HAP-1 (cell line): ENCODE measurements around the gene GDPGP1.
"Not testable (repeated sequence)": the region's sequence is repeated elsewhere in the genome, so short reads cannot be mapped to it uniquely, and the experiment has no call there.

ENCODE experiments used
- DNase-seq, 2 experiments: peaks; one replicate each; pipeline ENCODE4 v3.0.0-alpha.2; 2016 to 2020; ENCODE audit warnings: low spot score in 2 of 2
- H3K27me3 ChIP-seq: fragments of 250-450 bp; sonication (Bioruptor Pico); 2 replicates; pipeline ENCODE4 v1.5.1; 2020; ENCODE audit warnings: low read depth, mild to moderate bottlenecking, moderate library complexity
- H3K36me3 ChIP-seq: fragments of 250-450 bp; sonication (Bioruptor Pico); replicated peaks from 2 replicates; pipeline ENCODE4 v1.5.1; 2020; ENCODE audit warnings: mild to moderate bottlenecking
- H3K4me1 ChIP-seq: fragments of 250-450 bp; sonication (Bioruptor Pico); 2 replicates; pipeline ENCODE4 v1.5.1; 2020; ENCODE audit warnings: mild to moderate bottlenecking
- H3K4me3 ChIP-seq: fragments of 250-450 bp; sonication (Bioruptor Pico); 2 replicates; pipeline ENCODE4 v1.5.1; 2020; ENCODE audit warnings: mild to moderate bottlenecking, moderate library complexity
- H3K9me3 ChIP-seq: fragments of 250-450 bp; sonication (Bioruptor Pico); 2 replicates; pipeline ENCODE4 v1.5.1; 2020; ENCODE audit warnings: mild to moderate bottlenecking, moderate library complexity
- in situ Hi-C: fragments of 300-500 bp; cut with MboI; formaldehyde crosslinking; loops from 3 replicates; pipeline ENCODE4 v1.14.3; 2020; ENCODE audit warnings: low sequenced_read_pairs, inconsistent platforms, mixed read lengths

The GDPGP1 gene, protein sequence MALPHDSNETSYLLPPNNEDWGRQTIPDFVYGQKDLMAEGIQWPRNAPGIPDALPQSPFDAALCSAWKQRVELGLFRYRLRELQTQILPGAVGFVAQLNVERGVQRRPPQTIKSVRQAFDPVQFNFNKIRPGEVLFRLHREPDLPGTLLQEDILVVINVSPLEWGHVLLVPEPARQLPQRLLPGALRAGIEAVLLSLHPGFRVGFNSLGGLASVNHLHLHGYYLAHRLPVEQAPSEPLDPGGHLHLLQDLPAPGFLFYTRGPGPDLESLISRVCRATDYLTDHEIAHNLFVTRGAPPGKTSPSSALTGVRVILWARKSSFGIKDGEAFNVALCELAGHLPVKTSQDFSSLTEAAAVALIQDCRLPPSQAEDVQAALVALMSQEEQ

DNA sequence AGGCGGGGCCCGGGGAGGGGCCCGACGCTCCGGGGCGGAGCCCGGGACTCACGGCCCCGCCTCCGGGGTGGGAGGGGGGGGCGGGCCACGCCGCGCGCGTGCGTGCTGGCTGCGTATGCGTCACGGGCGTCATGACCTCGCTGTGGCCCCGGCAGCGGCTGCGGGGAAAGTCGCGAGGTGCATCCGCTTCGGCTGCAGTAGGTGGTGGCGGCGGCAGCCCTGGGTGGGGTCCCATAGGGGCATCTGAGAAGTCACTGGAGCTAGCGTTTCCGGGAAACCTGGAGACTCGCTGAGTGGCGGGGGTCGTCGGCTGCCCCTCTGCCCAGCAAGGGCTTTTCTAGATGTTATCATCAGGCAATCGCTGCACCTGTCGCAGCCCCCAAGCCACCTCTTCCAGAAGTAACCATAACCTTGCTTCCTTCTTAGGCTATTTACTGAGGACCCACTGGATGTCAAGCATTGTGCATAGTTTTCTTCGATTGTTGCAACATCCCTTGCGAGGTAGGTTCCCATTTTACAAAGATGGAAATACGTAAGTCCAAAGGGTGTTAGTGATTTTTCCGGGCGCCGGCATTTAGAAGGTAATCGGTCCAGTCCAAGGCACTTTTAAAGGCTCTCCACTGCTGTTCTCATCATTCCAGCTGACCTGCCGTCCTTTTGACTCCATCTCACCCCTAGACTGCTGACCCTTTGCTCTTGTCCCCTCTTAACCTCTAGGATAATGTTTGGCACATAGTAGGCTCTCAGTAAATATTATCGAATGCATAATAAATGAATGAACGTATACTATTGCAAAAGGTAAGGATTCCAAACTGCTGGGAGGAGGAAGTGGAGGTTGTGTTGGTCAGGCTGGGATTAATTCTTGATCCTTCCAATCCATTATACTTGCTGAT, at the start of gene GDPGP1:
GDPGP1 (plus strand) TSS at position 114 of the 893 bp plus-strand sequence. CDS start 6,700 bp downstream, outside the sequence.
- Histone ChIP-seq H3K9me3 (no peaks in the 10 kb centered on the region), H3K4me1 (peaks cover 6% of the 10 kb centered on the region; the same call in 1 of the 2 replicates), H3K36me3 (peaks cover 17% of the 10 kb centered on the region), H3K27me3 (no peaks in the 10 kb centered on the region), H3K4me3 (peak within 1 kb of the TSS; percentile 84)
- no peak for DNase-seq
- in situ Hi-C loops = no loop called here

- no peaks in the 10 kb centered on the region for H3K36me3 ChIP-seq
- peak; percentile 48 to 79 for DNase-seq
Observed at GRCh38 chr15:90184786-90185704, 49.0 kb upstream of the GDPGP1 start.

GRCh38 chr15:90187257-90187868, 46.6 kb upstream of the GDPGP1 start:
- in situ Hi-C loops = no loop called here
- Histone ChIP-seq H3K27me3 (no peaks in the 10 kb centered on the region), H3K4me1 (peaks cover 3% of the 10 kb centered on the region), H3K9me3 (no peaks in the 10 kb centered on the region), H3K36me3 (no peaks in the 10 kb centered on the region), H3K4me3 (no peak overlapping the region)
- no peak for DNase-seq

More at GRCh38 chr15:90184786-90185704, 49.0 kb upstream of the GDPGP1 start:
- Histone ChIP-seq H3K27me3 (no peaks in the 10 kb centered on the region), H3K4me3 (peak overlapping the region; percentile 62), H3K9me3 (no peaks in the 10 kb centered on the region), H3K4me1 (peaks cover 3% of the 10 kb centered on the region)
- in situ Hi-C loops = no loop called here

DNA sequence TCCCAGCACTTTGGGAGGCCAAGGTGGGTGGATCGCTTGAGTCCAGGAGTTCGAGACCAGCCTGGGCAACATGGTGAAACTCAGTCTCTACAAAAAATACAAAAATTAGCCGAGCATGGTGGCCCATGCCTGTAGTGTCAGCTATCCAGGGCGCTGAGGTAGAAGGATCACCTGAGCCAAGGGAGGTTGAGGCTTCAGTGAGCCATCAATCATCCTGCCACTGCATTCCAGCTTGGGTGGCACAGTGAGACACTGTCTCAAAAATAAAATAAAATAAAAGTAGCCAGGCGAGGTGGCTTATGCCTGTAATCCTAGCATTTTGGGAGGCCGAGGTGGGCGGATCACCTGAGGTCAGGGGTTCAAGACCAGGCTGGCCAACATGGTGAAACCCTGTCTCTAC, 45.9 kb upstream of the GDPGP1 start:
- DNase-seq, H3K4me3 ChIP-seq, in situ Hi-C loops, H3K27me3 ChIP-seq, H3K36me3 ChIP-seq, H3K9me3 ChIP-seq, H3K4me1 ChIP-seq: not testable (repeated sequence)

DNA sequence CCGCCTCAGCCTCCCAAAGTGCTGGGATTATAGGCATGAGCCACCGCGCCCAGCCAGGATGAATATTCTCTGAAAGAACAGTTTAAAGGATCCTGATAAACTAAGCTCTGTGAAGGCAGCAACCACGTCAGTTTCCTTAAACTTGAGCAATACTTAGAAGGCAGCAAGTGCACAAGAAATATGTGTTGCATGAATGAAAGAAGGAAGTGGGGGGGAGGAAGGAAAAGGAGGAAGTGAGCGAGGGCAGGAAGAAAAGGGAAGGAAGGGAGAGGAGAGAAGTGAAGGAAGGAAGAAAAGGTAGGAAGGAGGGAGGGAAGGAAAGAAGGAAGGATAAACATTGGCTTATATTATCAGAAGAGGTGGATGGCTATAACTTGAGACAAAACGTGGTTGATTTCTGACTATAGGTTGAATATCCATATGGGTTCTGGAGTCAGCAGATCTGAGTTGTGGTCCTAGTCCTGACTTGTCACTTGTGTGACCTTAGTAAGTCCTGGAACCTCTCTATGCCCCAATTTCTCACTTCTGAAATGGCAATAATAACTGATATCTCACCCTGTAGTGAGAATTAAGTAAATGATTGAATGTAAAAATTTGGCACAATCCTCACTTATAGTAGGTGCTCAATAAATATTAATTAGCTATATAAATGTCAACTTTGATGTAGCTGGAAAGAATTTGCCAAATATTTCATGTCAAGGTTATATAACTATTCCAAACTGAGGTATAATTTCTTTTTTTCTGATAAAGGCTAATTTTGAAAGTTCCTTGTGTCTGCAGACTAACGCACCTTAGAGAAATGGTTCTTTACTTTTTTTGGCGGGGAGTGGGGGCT, 44.9 kb upstream of the GDPGP1 start:
- Histone ChIP-seq H3K4me1 (peaks cover 3% of the 10 kb centered on the region), H3K4me3 (no peak overlapping the region), H3K27me3 (no peaks in the 10 kb centered on the region), H3K36me3 (no peaks in the 10 kb centered on the region), H3K9me3 (no peaks in the 10 kb centered on the region)
- in situ Hi-C loops = no loop called here
- DNase-seq = no peak

DNA sequence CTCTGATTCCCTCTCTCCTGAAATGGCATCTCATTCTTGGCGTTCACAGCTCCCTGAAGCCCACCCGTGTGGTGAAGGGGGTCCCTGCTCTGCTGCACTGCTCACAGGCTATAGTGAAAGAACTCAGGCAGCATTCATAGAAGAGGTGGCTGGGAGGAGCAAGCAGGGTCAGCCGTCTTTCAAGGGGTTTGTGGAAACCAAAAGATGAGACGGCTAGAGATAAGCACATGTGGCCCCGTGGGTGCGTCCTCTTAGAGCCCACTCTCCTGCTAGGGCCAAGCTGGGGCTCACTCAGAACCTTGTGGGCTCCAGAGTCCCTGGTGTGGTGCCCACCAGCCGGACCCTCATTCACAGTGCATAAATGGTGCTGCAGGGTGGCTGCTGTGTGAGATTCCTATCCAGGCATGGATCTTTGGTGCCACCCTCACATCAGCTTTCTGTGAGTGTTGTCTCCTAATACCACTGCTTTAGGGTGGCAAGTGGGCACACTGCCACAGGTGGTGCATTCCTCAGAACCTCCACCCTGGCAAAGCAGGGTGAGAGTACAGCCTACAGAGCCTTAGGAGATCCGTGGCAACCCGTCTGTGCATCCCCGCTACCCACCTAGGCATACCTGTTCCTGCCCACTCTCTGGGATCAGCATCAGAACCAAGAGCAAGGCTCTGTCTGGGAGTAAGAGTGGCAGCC, 44.1 kb upstream of the GDPGP1 start:
- Histone ChIP-seq H3K9me3 (no peaks in the 10 kb centered on the region), H3K27me3 (no peaks in the 10 kb centered on the region), H3K4me3 (no peak overlapping the region), H3K4me1 (no peaks in the 10 kb centered on the region; the same call in 1 of the 2 replicates), H3K36me3 (no peaks in the 10 kb centered on the region)
- in situ Hi-C loops = no loop called here
- DNase-seq = no peak

DNA sequence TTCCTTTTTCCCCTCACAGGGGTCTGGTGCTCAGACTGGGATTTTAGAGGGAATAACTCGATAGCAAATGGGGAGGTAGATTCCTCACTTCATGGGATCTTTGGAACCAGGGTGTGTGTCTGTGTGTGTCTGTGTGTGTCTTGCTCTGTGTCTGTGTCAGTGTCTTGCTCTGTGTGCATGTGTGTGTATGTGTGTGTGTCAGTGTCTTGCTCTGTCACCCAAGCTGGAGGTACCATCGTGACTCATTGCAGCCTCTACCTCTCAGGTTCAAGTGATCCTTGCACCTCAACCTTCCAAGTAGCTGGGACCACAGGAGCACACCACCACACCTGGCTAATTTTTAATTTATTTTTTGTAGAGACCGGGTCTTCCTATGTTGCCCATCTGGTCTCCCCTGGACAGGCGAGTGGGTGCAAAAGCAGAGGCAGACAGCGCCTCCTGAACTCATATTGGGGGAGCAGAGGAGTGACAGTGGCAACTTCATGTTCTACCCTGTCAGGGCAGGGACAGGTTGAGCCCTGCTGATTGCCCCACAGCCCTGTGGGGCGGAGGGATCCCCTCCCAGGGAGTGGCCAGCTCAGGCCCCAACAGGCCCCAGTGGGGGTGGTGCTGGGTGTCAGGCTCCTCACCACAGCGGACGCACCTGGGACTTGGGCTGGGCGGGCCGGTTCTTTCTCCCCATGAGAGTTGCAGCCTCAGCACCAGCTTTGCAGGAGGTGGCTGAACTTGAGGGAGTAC, 43.2 kb upstream of the GDPGP1 start:
- H3K4me3 ChIP-seq = no peak overlapping the region
- no peaks in the 10 kb centered on the region for H3K27me3 ChIP-seq
- no peaks in the 10 kb centered on the region for H3K36me3 ChIP-seq
- no peaks in the 10 kb centered on the region for H3K4me1 ChIP-seq
- DNase-seq = no peak
- in situ Hi-C loops = no loop called here
- H3K9me3 ChIP-seq = no peaks in the 10 kb centered on the region

DNA sequence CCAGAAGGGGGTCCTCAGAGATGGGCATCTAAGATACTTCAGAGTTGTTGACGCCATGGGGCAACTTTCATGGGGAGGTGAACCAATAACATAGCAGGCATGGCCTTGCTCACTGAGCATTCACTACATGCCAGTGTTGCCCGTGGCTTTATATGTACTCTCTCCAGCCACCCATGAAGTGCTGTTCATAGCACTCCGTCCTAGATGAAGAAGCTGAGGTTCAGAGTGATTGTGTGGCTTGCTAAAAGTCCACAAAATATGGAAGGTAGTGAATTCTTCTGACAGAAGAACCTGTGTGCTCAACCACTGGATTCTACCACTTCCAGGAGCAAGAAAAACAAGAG, 42.7 kb upstream of the GDPGP1 start:
- Histone ChIP-seq H3K36me3 (no peaks in the 10 kb centered on the region), H3K4me1 (no peaks in the 10 kb centered on the region), H3K27me3 (no peaks in the 10 kb centered on the region), H3K9me3 (no peaks in the 10 kb centered on the region), H3K4me3 (no peak overlapping the region)
- in situ Hi-C loops = no loop called here
- DNase-seq = no peak

- Histone ChIP-seq H3K4me3 (no peak overlapping the region), H3K4me1 (no peaks in the 10 kb centered on the region)
- in situ Hi-C loops = no loop called here
Observed at GRCh38 chr15:90191794-90192509, 42.1 kb upstream of the GDPGP1 start.

GRCh38 chr15:90192961-90193786, 40.8 kb upstream of the GDPGP1 start:
- H3K4me3 ChIP-seq = no peak overlapping the region
- no peaks in the 10 kb centered on the region for H3K4me1 ChIP-seq
- H3K27me3 ChIP-seq = no peaks in the 10 kb centered on the region
- no peaks in the 10 kb centered on the region for H3K36me3 ChIP-seq
- no peak for DNase-seq
- no peaks in the 10 kb centered on the region for H3K9me3 ChIP-seq
- in situ Hi-C loops = no loop called here

More at GRCh38 chr15:90191794-90192509, 42.1 kb upstream of the GDPGP1 start:
- Histone ChIP-seq H3K36me3 (no peaks in the 10 kb centered on the region), H3K9me3 (no peaks in the 10 kb centered on the region), H3K27me3 (no peaks in the 10 kb centered on the region)
- DNase-seq = peak in 1 of 2 experiments; percentile 73
